OCI-LY7 (cell line): Measurements from ENCODE around the gene CTNNBL1.

ENCODE experiments used
- EZH2phosphoT487 ChIP-seq: fragments of 200-600 bp; sonication (generic); IDR thresholded peaks from 2 replicates; pipeline ENCODE4 v1.6.1; 2018; ENCODE audit warnings: low read depth, borderline replicate concordance, mild to moderate bottlenecking, mixed run types, antibody characterized with exemption, low read length, moderate library complexity, mixed read lengths
- TF ChIP-seq, protein P1 (sequence below): fragments of 200-600 bp; sonication (generic); conservative IDR thresholded peaks from 2 replicates; pipeline ENCODE4 v1.5.1; 2014; ENCODE audit warnings: mild to moderate bottlenecking, antibody characterized with exemption, low read length, moderate library complexity, mixed read lengths

DNA sequence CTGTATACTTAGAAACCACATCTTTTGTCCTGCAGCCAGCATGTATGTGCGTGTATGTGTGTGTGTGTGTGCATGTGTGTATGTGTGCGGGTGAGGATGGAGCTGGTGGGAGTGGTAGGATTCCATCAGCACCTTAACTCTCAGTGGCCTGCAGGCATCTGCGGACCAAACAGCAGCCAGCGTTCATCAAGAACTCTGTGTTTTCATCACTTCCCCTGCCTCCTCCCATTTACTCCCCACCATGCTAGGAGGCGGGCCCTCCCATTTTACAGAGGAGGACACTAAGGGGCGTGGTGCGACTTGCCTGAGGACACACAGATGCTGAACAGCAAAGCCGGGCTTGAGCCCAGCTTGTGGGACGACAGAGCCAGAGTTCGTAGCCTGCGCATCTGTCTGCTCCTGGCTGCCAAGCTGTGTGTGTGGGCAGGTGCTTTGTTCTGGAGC, 218.0 kb downstream of the CTNNBL1 start:
- TF ChIP-seq, protein P1, sequence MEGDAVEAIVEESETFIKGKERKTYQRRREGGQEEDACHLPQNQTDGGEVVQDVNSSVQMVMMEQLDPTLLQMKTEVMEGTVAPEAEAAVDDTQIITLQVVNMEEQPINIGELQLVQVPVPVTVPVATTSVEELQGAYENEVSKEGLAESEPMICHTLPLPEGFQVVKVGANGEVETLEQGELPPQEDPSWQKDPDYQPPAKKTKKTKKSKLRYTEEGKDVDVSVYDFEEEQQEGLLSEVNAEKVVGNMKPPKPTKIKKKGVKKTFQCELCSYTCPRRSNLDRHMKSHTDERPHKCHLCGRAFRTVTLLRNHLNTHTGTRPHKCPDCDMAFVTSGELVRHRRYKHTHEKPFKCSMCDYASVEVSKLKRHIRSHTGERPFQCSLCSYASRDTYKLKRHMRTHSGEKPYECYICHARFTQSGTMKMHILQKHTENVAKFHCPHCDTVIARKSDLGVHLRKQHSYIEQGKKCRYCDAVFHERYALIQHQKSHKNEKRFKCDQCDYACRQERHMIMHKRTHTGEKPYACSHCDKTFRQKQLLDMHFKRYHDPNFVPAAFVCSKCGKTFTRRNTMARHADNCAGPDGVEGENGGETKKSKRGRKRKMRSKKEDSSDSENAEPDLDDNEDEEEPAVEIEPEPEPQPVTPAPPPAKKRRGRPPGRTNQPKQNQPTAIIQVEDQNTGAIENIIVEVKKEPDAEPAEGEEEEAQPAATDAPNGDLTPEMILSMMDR = no peak
- no peak for TF ChIP-seq EZH2phosphoT487
